ENCODE data around the gene TMEM163. TPM values are rescaled to one million over a fixed set of nuclear protein-coding genes. Genes with fewer than 3 reads are reported as not detected.

Gene TMEM163
- total and polyA plus RNA-seq, 2 experiments from 2014 or later, result 1.1 TPM

DNA sequence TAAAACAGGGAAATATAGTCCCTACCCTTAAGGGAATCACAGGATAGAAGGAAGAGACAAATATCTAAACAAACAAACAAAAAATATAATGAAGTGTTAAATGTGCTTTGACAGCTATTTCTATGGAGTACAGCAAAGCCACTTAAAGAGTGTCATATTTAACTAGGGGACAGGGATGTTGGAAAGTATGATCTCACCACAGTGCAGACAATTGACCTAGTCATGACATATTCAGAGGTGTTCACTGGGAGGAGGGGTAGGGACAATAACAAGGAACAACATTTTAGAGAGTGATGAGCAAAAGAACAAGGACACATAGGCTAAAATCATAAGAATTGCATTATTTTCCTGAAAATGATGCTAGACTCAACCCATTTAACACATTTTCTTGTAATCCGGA lies 107.5 kb downstream of the TMEM163 start:
- no peak for DNase-seq (ENCODE audit: low spot score)
- TF ChIP-seq, protein P1, sequence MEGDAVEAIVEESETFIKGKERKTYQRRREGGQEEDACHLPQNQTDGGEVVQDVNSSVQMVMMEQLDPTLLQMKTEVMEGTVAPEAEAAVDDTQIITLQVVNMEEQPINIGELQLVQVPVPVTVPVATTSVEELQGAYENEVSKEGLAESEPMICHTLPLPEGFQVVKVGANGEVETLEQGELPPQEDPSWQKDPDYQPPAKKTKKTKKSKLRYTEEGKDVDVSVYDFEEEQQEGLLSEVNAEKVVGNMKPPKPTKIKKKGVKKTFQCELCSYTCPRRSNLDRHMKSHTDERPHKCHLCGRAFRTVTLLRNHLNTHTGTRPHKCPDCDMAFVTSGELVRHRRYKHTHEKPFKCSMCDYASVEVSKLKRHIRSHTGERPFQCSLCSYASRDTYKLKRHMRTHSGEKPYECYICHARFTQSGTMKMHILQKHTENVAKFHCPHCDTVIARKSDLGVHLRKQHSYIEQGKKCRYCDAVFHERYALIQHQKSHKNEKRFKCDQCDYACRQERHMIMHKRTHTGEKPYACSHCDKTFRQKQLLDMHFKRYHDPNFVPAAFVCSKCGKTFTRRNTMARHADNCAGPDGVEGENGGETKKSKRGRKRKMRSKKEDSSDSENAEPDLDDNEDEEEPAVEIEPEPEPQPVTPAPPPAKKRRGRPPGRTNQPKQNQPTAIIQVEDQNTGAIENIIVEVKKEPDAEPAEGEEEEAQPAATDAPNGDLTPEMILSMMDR (IDR thresholded peaks at IDR 0.05; ENCODE audit: poor library complexity), result no peak
- no peak for TF ChIP-seq EZH2 (IDR thresholded peaks at IDR 0.05; ENCODE audit: borderline replicate concordance)
- TF ChIP-seq EZH2phosphoT487 (IDR thresholded peaks at IDR 0.05; ENCODE audit: low read depth, severe bottlenecking, unreplicated experiment), result no peak
- WGBS (ENCODE audit: low lambda C conversion rate, missing lambda C conversion rate), result 86% methylated on average over 1 of the region's 1 CpG
- Histone ChIP-seq H3K79me2 (no peaks in the 10 kb centered on the region), H3K4me3 (no peak overlapping the region), H4K20me1 (ENCODE audit: insufficient read depth, poor library complexity, severe bottlenecking) (no peaks in the 10 kb centered on the region), H2AFZ (no peak overlapping the region), H3K9me2 (replicated peaks; ENCODE audit: insufficient read depth) (no peaks in the 10 kb centered on the region), H3K9me3 (ENCODE audit: low read depth) (no peaks in the 10 kb centered on the region), H3K4me1 (ENCODE audit: insufficient read depth) (no peaks in the 10 kb centered on the region), H3K27ac (no peak overlapping the region), H3K27me3 (no peaks in the 10 kb centered on the region), H3K36me3 (replicated peaks; ENCODE audit: insufficient read depth, low read depth) (no peaks in the 10 kb centered on the region), H3K4me2 (no peak overlapping the region)

DNA sequence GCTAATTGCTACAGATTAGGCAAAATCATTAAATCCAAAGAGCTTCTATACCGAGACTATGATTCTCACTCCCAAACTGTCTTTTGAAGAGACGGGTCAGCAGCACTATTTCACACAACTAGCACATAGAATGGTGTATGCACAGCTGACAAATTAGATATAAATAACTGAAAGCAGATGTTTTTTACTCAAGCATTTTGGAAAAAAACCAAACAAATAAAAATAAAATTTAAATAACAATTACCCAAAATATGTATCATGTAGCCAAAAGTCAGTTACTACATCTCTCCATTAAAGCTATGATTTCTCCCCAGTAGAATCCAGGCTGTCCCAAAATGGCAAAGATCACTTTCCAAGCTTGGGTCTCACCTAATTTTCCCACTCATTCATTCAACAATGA lies 107.9 kb downstream of the TMEM163 start:
- no peaks in the 10 kb centered on the region for H3K27me3 ChIP-seq
- H3K9me2 ChIP-seq (replicated peaks; ENCODE audit: insufficient read depth), result no peaks in the 10 kb centered on the region
- 88% methylated on average over 2 of the region's 2 CpGs for WGBS (ENCODE audit: low lambda C conversion rate, missing lambda C conversion rate)
- no peaks in the 10 kb centered on the region for H3K9me3 ChIP-seq (ENCODE audit: low read depth)
- no peaks in the 10 kb centered on the region for H3K36me3 ChIP-seq (replicated peaks; ENCODE audit: insufficient read depth, low read depth)
- no peak for DNase-seq (ENCODE audit: low spot score)
- no peaks in the 10 kb centered on the region for H3K4me1 ChIP-seq (ENCODE audit: insufficient read depth)
- no peak overlapping the region for H3K27ac ChIP-seq
- TF ChIP-seq EZH2phosphoT487 (IDR thresholded peaks at IDR 0.05; ENCODE audit: low read depth, severe bottlenecking, unreplicated experiment) (no peak), EZH2 (IDR thresholded peaks at IDR 0.05; ENCODE audit: borderline replicate concordance) (no peak)
- TF ChIP-seq, protein P1 (IDR thresholded peaks at IDR 0.05; ENCODE audit: poor library complexity), result no peak
- H4K20me1 ChIP-seq (ENCODE audit: insufficient read depth, poor library complexity, severe bottlenecking), result no peaks in the 10 kb centered on the region
- no peak overlapping the region for H3K4me2 ChIP-seq
- H2AFZ ChIP-seq, result no peak overlapping the region
- H3K4me3 ChIP-seq, result no peak overlapping the region
- H3K79me2 ChIP-seq, result no peaks in the 10 kb centered on the region

DNA sequence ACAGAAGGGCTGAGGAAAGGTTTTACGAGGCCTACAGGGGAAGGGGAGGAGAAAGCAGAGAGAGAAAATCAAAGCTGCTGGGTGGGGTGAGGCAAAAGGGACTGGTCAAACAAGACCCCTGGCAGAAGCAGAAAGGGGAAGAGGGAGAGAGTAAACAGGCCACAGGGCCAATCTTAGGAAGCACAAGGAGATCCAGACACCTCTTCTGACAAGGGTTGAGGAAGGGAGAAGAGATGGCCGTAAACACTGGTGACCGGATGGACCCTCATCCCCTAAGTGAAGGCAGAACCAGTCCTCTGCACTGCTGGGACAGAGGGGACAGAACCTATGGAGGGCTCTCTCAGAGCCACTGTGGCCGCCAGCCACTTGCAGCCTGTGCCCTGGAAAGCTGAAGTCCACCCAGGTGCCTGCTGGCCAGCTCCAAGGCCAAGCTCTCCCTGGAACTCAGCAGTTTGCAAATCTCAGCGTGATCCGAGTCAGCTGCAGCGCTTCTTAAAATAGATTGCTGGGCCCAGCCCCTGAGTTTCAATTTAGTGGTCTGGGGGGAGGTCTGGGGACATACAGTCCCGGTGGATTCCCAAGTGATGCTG lies 108.8 kb downstream of the TMEM163 start:
- H3K27ac ChIP-seq, result no peak overlapping the region
- H4K20me1 ChIP-seq (ENCODE audit: insufficient read depth, poor library complexity, severe bottlenecking), result no peaks in the 10 kb centered on the region
- no peak overlapping the region for H3K4me3 ChIP-seq
- H2AFZ ChIP-seq, result no peak overlapping the region
- no peaks in the 10 kb centered on the region for H3K79me2 ChIP-seq
- H3K36me3 ChIP-seq (replicated peaks; ENCODE audit: insufficient read depth, low read depth), result no peaks in the 10 kb centered on the region
- H3K9me3 ChIP-seq (ENCODE audit: low read depth), result no peaks in the 10 kb centered on the region
- no peak for DNase-seq (ENCODE audit: low spot score)
- TF ChIP-seq, protein P1 (IDR thresholded peaks at IDR 0.05; ENCODE audit: poor library complexity), result no peak
- TF ChIP-seq EZH2 (IDR thresholded peaks at IDR 0.05; ENCODE audit: borderline replicate concordance) (no peak), EZH2phosphoT487 (IDR thresholded peaks at IDR 0.05; ENCODE audit: low read depth, severe bottlenecking, unreplicated experiment) (no peak)
- H3K9me2 ChIP-seq (replicated peaks; ENCODE audit: insufficient read depth), result no peaks in the 10 kb centered on the region
- H3K27me3 ChIP-seq, result no peaks in the 10 kb centered on the region
- no peaks in the 10 kb centered on the region for H3K4me1 ChIP-seq (ENCODE audit: insufficient read depth)
- no peak overlapping the region for H3K4me2 ChIP-seq
- WGBS (ENCODE audit: low lambda C conversion rate, missing lambda C conversion rate), result 91% methylated on average over 8 of the region's 8 CpGs

Measured in hepatocyte (in vitro differentiated cells).